ENCODE data around the gene PGS1. TPM values are rescaled to one million over a fixed set of nuclear protein-coding genes. Genes with fewer than 3 reads are reported as not detected.

PGS1 gene
- total RNA-seq, 2 donors from 2014 or later, result 52.0 to 98.4 TPM

DNA sequence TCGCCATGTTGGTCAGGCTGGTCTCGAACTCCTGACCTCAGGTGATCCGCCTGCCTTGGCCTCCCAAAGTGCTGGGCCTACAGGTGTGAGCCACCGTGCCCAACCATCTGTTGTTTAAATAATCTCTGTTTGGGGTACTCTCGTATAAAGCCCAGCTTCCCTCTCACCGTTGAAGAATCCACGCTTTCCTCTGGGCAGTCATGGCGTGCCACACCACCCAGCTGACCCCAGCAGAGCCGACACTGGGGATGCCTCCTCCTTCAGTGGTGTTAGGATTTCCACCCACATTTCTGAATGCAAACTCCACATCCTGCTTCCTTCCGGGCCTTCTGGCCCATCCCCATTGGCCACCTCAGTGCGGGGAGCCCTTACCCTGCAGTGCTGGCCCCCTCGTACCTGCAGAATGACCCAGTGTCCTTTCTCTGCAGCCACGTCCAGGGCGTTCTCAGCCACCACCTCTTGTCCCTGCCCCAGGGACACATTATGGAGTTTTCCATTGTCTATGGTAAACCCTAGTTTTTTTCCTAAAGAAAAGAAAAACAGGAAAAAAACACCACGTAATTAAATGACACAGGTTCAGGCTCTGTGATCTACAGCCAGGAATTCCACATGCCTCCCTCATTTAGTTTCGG is 60.4 kb downstream of the PGS1 start:
- no peaks in the 10 kb centered on the region for H3K9me3 ChIP-seq
- H3K36me3 ChIP-seq, result no peaks in the 10 kb centered on the region
- no peaks in the 10 kb centered on the region for H3K4me1 ChIP-seq (ENCODE audit: control insufficient read depth in 1 of 2, low read depth in 2 of 2)
- no peak overlapping the region for H3K27ac ChIP-seq
- H3K4me3 ChIP-seq, result no peak overlapping the region
- ATAC-seq (ENCODE audit: insufficient number of reproducible peaks, low FRiP score, low read depth) (no peak), DNase-seq (ENCODE audit: low spot score) (no peak)
- H3K27me3 ChIP-seq (replicated peaks; ENCODE audit: insufficient read depth), result no peaks in the 10 kb centered on the region
- TF ChIP-seq, protein P1, sequence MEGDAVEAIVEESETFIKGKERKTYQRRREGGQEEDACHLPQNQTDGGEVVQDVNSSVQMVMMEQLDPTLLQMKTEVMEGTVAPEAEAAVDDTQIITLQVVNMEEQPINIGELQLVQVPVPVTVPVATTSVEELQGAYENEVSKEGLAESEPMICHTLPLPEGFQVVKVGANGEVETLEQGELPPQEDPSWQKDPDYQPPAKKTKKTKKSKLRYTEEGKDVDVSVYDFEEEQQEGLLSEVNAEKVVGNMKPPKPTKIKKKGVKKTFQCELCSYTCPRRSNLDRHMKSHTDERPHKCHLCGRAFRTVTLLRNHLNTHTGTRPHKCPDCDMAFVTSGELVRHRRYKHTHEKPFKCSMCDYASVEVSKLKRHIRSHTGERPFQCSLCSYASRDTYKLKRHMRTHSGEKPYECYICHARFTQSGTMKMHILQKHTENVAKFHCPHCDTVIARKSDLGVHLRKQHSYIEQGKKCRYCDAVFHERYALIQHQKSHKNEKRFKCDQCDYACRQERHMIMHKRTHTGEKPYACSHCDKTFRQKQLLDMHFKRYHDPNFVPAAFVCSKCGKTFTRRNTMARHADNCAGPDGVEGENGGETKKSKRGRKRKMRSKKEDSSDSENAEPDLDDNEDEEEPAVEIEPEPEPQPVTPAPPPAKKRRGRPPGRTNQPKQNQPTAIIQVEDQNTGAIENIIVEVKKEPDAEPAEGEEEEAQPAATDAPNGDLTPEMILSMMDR (IDR thresholded peaks at IDR 0.05), result no peak

DNA sequence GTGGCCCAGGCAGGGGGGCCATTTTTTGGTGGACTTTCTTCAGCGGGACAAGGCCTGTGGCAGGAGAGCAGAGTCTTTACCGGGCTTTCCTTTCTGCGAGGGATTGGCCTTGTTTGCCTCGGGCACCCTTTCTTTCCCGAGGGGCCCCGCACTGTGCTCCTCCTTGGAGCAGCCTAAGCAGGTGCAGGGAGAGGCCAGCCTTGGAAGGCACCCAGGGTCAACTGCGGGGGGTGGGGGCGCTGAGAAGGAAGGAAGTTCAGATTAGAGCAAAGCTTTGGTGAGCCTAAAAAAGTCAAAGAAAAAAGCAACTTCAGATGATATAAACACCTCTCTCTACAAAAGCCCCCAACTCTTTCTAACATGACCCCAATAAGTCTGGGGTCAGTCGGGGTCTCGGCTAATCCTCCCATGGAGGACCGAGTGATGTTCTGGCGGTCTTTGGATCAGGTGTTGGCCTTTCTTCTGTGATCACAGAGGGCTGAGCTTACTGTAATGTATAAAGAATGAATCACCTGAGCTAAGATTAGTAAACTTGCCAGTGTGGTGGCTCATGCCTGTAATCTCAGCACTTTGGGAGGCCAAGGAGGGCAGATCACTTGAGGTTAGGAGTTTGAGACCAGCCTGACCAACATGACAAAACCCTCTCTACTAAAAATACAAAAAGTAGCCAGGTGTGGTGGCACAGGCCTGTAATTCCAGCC is 63.0 kb downstream of the PGS1 start:
- no peaks in the 10 kb centered on the region for H3K27me3 ChIP-seq (replicated peaks; ENCODE audit: insufficient read depth)
- H3K9me3 ChIP-seq, result no peaks in the 10 kb centered on the region
- no peak overlapping the region for H3K27ac ChIP-seq
- TF ChIP-seq, protein P1 (IDR thresholded peaks at IDR 0.05), result no peak
- H3K4me3 ChIP-seq, result no peak overlapping the region
- H3K4me1 ChIP-seq (ENCODE audit: control insufficient read depth in 1 of 2, low read depth in 2 of 2), result no peaks in the 10 kb centered on the region
- DNase-seq (ENCODE audit: low spot score) (no peak), ATAC-seq (ENCODE audit: insufficient number of reproducible peaks, low FRiP score, low read depth) (no peak)
- H3K36me3 ChIP-seq, result no peaks in the 10 kb centered on the region

DNA sequence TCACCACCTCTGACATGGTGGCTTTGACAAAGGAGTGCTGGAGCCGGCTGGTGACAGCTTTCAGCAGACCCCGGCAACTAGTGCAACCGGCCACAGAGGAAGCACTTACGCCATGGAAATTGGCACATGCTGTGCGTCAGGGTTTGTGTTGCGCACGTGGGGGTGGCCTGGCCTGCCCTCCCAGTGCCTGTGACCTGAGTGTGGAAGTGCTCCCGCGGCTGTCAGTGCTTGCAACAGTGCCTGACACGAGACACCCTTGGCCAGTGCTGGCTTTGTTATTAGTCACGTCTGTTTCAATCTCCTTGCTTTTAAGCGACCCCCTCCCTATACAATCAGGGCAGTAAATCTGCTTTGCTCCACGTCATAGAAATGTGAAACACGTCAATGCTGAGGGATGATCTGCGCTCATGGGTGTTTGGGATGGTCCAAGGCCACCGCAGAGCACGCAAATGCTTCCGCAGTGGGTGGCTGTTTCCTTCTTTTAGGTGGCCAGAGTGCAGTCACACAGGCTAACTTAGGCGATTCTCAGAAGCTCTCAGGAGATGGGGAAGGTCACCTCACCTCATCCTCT is 64.3 kb downstream of the PGS1 start:
- Histone ChIP-seq H3K36me3 (no peaks in the 10 kb centered on the region), H3K27ac (no peak overlapping the region), H3K9me3 (no peaks in the 10 kb centered on the region), H3K4me3 (no peak overlapping the region), H3K27me3 (replicated peaks; ENCODE audit: insufficient read depth) (no peaks in the 10 kb centered on the region), H3K4me1 (ENCODE audit: control insufficient read depth in 1 of 2, low read depth in 2 of 2) (no peaks in the 10 kb centered on the region)
- no peak for ATAC-seq (ENCODE audit: insufficient number of reproducible peaks, low FRiP score, low read depth)
- DNase-seq (ENCODE audit: low spot score), result peak; percentile 31
- TF ChIP-seq, protein P1 (IDR thresholded peaks at IDR 0.05), result no peak

DNA sequence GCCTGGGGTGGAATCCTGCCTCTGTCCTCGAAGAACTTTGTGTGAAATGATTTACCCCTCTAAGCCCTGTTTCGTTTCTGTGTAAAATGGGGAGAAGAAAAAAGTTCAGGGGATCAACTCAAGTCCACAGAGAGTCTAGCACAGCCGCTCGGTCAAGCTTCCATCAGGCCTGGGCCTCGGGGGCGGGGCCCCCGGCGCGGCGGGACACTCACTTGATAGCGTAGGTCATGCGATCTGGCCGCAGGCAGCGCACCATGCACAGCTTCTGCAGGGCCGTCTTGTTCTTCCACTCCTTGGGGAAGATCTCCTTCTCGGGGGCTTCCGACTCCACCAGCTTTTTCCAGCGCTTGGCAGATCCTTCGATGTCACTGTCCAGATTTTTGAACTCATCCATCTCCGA is 65.9 kb downstream of the PGS1 start:
- Histone ChIP-seq H3K27me3 (replicated peaks; ENCODE audit: insufficient read depth) (no peaks in the 10 kb centered on the region), H3K4me3 (no peak overlapping the region), H3K36me3 (no peaks in the 10 kb centered on the region), H3K27ac (no peak overlapping the region), H3K4me1 (ENCODE audit: control insufficient read depth in 1 of 2, low read depth in 2 of 2) (no peaks in the 10 kb centered on the region), H3K9me3 (no peaks in the 10 kb centered on the region)
- DNase-seq (ENCODE audit: low spot score) (no peak), ATAC-seq (ENCODE audit: insufficient number of reproducible peaks, low FRiP score, low read depth) (no peak)
- TF ChIP-seq, protein P1 (IDR thresholded peaks at IDR 0.05), result no peak

DNA sequence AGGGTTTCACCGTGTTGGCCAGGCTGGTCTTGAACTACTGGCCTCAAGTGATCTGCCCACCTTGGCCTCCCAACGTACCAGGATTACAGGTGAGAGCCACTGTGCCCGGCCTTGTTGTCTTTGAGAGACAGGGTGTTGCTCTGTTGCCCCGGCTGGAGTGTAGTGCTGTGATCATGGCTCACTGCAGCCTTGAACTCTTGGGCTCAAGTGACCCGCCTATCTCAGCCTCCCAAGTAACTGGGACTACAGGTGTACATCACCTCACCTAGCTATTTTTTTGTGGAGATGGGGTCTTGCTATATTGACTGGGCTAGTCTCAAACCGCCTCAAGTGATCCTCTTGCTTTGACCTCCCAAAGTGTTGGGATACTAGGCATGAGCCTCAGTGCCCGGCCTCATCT is 68.4 kb downstream of the PGS1 start:
- TF ChIP-seq, protein P1 (IDR thresholded peaks at IDR 0.05), result no peak
- ATAC-seq (ENCODE audit: insufficient number of reproducible peaks, low FRiP score, low read depth), result no peak

More for the DNA sequence above, 68.4 kb downstream of the PGS1 start:
- no peak overlapping the region for H3K4me3 ChIP-seq
- DNase-seq (ENCODE audit: low spot score), result no peak
- no peak overlapping the region for H3K27ac ChIP-seq
- no peaks in the 10 kb centered on the region for H3K4me1 ChIP-seq (ENCODE audit: control insufficient read depth in 1 of 2, low read depth in 2 of 2)
- no peaks in the 10 kb centered on the region for H3K27me3 ChIP-seq (replicated peaks; ENCODE audit: insufficient read depth)
- H3K9me3 ChIP-seq, result no peaks in the 10 kb centered on the region
- H3K36me3 ChIP-seq, result no peaks in the 10 kb centered on the region
